SK-N-SH (cell line): ENCODE data around the gene OCIAD1. TPM values are rescaled to one million over a fixed set of nuclear protein-coding genes. Genes with fewer than 3 reads are reported as not detected.
"Not testable (repeated sequence)": the region's sequence is repeated elsewhere in the genome, so short reads cannot be mapped to it uniquely, and the experiment has no call there.

Experiments
- CTCF ChIA-PET: fragments of 300-600, 350-600 bp; formaldehyde crosslinking; extraction: SDS; loops from one replicate; lab custom pipeline; 2021; lab: Yijun Ruan, JAX
- POLR2A ChIA-PET: fragments of 350-600 bp; sonication (Branson Sonifier 250); formaldehyde crosslinking; extraction: SDS; loops from one replicate; lab custom pipeline; 2020; ENCODE audit warnings: antibody characterized with exemption, inconsistent platforms; lab: Yijun Ruan, JAX
- DNase-seq: peaks from one replicate; pipeline ENCODE4 v3.0.0; 2012
- H2AFZ ChIP-seq: fragments of 200-600 bp; sonication (generic); 2 replicates; pipeline ENCODE4 v1.8.1; 2016; ENCODE audit warnings: antibody characterized with exemption, mild to moderate bottlenecking, low read depth
- H3F3A ChIP-seq: fragments of 200-600 bp; sonication (generic); replicated peaks from 2 replicates; pipeline ENCODE3; 2016; ENCODE audit warnings: antibody characterized with exemption, mild to moderate bottlenecking; ENCODE audit not compliant: insufficient read depth
- H3K27ac ChIP-seq, 2 experiments: fragments of 200-500 bp in 1 of 2; fragments of 200-600 bp in 1 of 2; sonication (Bioruptor generic) in 1 of 2; sonication (generic), shearing (Covaris generic) in 1 of 2; 2 replicates each; pipeline versions ENCODE4 v1.5.1 to v1.6.1; 2014 to 2016; ENCODE audit warnings: low read depth in 2 of 2, inconsistent platforms in 1 of 2, low read length in 1 of 2, mild to moderate bottlenecking in 1 of 2, mixed read lengths in 1 of 2
- H3K27me3 ChIP-seq: fragments of 200-600 bp; sonication (generic), shearing (Covaris generic); 2 replicates; pipeline ENCODE4 v1.6.1; 2016; ENCODE audit warnings: mixed run types; ENCODE audit not compliant: insufficient read depth
- H3K36me3 ChIP-seq, 2 experiments: fragments of 200-500 bp in 1 of 2; fragments of 200-600 bp in 1 of 2; sonication (Bioruptor generic) in 1 of 2; sonication (generic) in 1 of 2; replicated peaks in 1 of 2; 2 replicates each; pipeline versions ENCODE3 to v1.5.1; 2014 to 2016; ENCODE audit warnings: low read length in 1 of 2, mild to moderate bottlenecking in 1 of 2; ENCODE audit not compliant: insufficient read depth in 2 of 2, control insufficient read depth in 1 of 2
- H3K4me1 ChIP-seq, 2 experiments: fragments of 200-500 bp in 1 of 2; fragments of 200-600 bp in 1 of 2; sonication (Bioruptor generic) in 1 of 2; sonication (generic), shearing (Covaris generic) in 1 of 2; 2 replicates each; pipeline versions ENCODE4 v1.5.1 to v1.6.1; 2014 to 2016; ENCODE audit warnings: low read depth in 1 of 2, low read length in 1 of 2, mixed run types in 1 of 2; ENCODE audit not compliant: insufficient read depth in 2 of 2, control insufficient read depth in 1 of 2
- H3K4me2 ChIP-seq: fragments of 200-600 bp; sonication (generic), shearing (Covaris generic); 2 replicates; pipeline ENCODE4 v1.6.1; 2017; ENCODE audit warnings: mixed run types
- H3K4me3 ChIP-seq, 2 experiments: fragments of 200-500 bp in 1 of 2; fragments of 200-600 bp in 1 of 2; sonication (Bioruptor generic) in 1 of 2; sonication (generic), shearing (Covaris generic) in 1 of 2; 2 replicates each; pipeline versions ENCODE4 v1.5.1 to v1.8.1; 2014 to 2016; ENCODE audit warnings: low read depth in 2 of 2, inconsistent platforms in 1 of 2, low read length in 1 of 2, mild to moderate bottlenecking in 1 of 2, mixed read lengths in 1 of 2, moderate library complexity in 1 of 2
- H3K79me2 ChIP-seq: fragments of 200-600 bp; sonication (generic); 2 replicates; pipeline ENCODE4 v1.8.1; 2017; ENCODE audit warnings: mild to moderate bottlenecking; ENCODE audit not compliant: insufficient read depth
- H3K9ac ChIP-seq: fragments of 200-600 bp; sonication (generic); 2 replicates; pipeline ENCODE4 v1.6.1; 2017; ENCODE audit warnings: mixed run types
- H3K9me2 ChIP-seq: fragments of 200-600 bp; sonication (generic); 2 replicates; pipeline ENCODE4 v1.6.1; 2017; ENCODE audit warnings: mixed run types
- H3K9me3 ChIP-seq: fragments of 200-600 bp; sonication (generic); 2 replicates; pipeline ENCODE4 v1.6.1; 2017; ENCODE audit warnings: mixed run types, mild to moderate bottlenecking, moderate library complexity
- H4K20me1 ChIP-seq: fragments of 200-600 bp; sonication (generic); 2 replicates; pipeline ENCODE4 v1.6.1; 2017; ENCODE audit warnings: mild to moderate bottlenecking, mixed run types; ENCODE audit not compliant: insufficient read depth
- CHD2 ChIP-seq: fragments of 150-350 bp; IDR thresholded peaks from 2 replicates; pipeline ENCODE4 v1.6.1; 2018; ENCODE audit warnings: low read length; ENCODE audit not compliant: partially characterized antibody
- ELF1 ChIP-seq: IDR thresholded peaks from 2 replicates; pipeline ENCODE4 v1.4.0; 2012
- FOXM1 ChIP-seq: IDR thresholded peaks from 2 replicates; pipeline ENCODE4 v1.4.0; 2012; ENCODE audit warnings: low read depth, mild to moderate bottlenecking
- MXI1 ChIP-seq: IDR thresholded peaks from 2 replicates; pipeline ENCODE4 v1.6.1; 2012; ENCODE audit warnings: mild to moderate bottlenecking, low read depth, low read length, improper control_type of control experiment
- NFIC ChIP-seq: IDR thresholded peaks from 2 replicates; pipeline ENCODE4 v1.4.0; 2012; ENCODE audit warnings: borderline replicate concordance
- POLR2AphosphoS5 ChIP-seq: IDR thresholded peaks from 2 replicates; pipeline ENCODE4 v1.6.1; 2012; ENCODE audit warnings: low read depth, low read length
- RAD21 ChIP-seq: IDR thresholded peaks from 2 replicates; pipeline ENCODE4 v1.6.1; 2012; ENCODE audit warnings: mild to moderate bottlenecking, low read length
- RFX5 ChIP-seq: IDR thresholded peaks from 2 replicates; pipeline ENCODE4 v1.6.1; 2012; ENCODE audit warnings: mild to moderate bottlenecking, improper control_type of control experiment, low read length
- SIN3A ChIP-seq: IDR thresholded peaks from 2 replicates; pipeline ENCODE4 v1.6.1; 2012; ENCODE audit warnings: low read depth, mild to moderate bottlenecking, low read length, moderate library complexity, borderline replicate concordance
- TCF12 ChIP-seq: IDR thresholded peaks from 2 replicates; pipeline ENCODE4 v1.4.0; 2012
- TEAD4 ChIP-seq: IDR thresholded peaks from 2 replicates; pipeline ENCODE4 v1.4.0; 2012; ENCODE audit warnings: mild to moderate bottlenecking, borderline replicate concordance; ENCODE audit not compliant: insufficient read depth
- WGBS: methylation state at CpG from one replicate; pipeline ENCODE4 v1.1.6; 2017; ENCODE audit warnings: low lambda C conversion rate; 5-methylcytosine and 5-hydroxymethylcytosine counted together
- polyA plus RNA-seq, 3 experiments: library from polyadenylated mRNA; depleted of rRNA; stranded (reverse); fragments of >200 nt; gene quantifications; 2 replicates each; pipeline ENCODE4 v1.2.3, GENCODE V29; 2012
- TF ChIP-seq, protein P1 (sequence below): IDR thresholded peaks from 2 replicates; pipeline ENCODE4 v1.4.0; 2012; ENCODE audit warnings: low read depth
- TF ChIP-seq, protein P2 (sequence below): fragments of 150-350 bp; IDR thresholded peaks from 2 replicates; pipeline ENCODE4 v1.6.1; 2017; ENCODE audit warnings: antibody characterized with exemption, low read length, low read depth, borderline replicate concordance

The OCIAD1 gene
- polyA plus RNA-seq, 1 of the 3 experiments (the other 2 are of a cell fraction), result 113 TPM

DNA sequence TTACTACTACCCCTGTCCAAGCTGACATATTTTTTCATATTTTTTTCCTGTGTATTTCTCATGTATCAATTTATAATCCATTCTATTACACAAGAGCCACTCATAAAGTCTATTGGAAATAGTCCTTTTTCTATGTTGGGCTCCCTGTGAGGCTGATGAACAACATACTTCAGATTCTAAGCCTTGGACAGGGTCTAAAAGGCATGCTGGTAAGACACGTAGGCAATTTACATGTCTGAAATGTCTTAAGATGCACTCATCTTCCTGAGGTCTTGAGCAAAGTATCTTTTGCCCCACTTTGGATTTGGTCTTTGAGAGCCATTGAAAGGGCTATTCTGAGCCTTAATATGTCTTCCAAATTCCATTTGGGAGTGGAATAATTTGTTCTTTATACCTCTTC is 31.8 kb downstream of the OCIAD1 start:
- Histone ChIP-seq H3K27ac (no peak overlapping the region), H3K9me2 (no peaks in the 10 kb centered on the region), H4K20me1 (no peaks in the 10 kb centered on the region), H3K79me2 (no peaks in the 10 kb centered on the region), H3K4me3 (no peak overlapping the region), H3K9ac (no peak overlapping the region), H2AFZ (no peak overlapping the region), H3K4me2 (no peak overlapping the region), H3F3A (peaks cover 6% of the 10 kb centered on the region), H3K27me3 (no peaks in the 10 kb centered on the region), H3K4me1 (no peaks in the 10 kb centered on the region), H3K36me3 (peaks cover 25 to 45% of the 10 kb centered on the region in 2 experiments), H3K9me3 (no peaks in the 10 kb centered on the region)
- DNase-seq, result no peak
- ChIA-PET POLR2A (no interaction called here), CTCF (no interaction called here)
- 26% methylated on average over 1 of the region's 1 CpG for WGBS
- TF ChIP-seq FOXM1 (no peak), SIN3A (no peak), TEAD4 (no peak), POLR2AphosphoS5 (no peak), RAD21 (no peak), RFX5 (no peak), NFIC (no peak)
- TF ChIP-seq, protein P1, sequence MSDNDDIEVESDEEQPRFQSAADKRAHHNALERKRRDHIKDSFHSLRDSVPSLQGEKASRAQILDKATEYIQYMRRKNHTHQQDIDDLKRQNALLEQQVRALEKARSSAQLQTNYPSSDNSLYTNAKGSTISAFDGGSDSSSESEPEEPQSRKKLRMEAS, result no peak
- TF ChIP-seq, protein P2, sequence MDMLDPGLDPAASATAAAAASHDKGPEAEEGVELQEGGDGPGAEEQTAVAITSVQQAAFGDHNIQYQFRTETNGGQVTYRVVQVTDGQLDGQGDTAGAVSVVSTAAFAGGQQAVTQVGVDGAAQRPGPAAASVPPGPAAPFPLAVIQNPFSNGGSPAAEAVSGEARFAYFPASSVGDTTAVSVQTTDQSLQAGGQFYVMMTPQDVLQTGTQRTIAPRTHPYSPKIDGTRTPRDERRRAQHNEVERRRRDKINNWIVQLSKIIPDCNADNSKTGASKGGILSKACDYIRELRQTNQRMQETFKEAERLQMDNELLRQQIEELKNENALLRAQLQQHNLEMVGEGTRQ, result no peak

DNA sequence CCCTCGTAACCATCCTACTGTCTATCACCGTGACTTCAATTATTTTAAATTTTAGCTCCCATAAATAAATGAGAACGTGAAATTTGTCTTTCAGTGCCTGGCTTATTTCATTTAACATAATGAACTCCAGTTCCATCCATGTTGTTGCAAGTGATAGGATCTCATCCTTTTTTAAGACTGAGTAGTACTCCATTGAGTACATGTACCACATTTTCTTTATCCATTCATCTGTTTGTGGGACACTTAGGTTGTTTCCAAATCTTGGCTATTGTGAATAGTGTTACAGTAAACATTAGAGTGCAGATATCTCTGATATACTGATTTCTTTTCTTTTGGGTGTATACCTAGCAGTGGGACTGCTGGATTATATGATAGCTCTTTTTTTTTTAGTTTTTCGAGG is 32.8 kb downstream of the OCIAD1 start:
- H3K9me2 ChIP-seq, result no peaks in the 10 kb centered on the region
- H3F3A ChIP-seq, result peaks cover 6% of the 10 kb centered on the region
- H3K27ac ChIP-seq, result no peak overlapping the region
- no peak overlapping the region for H3K4me2 ChIP-seq
- WGBS, result 74% methylated on average over 4 of the region's 4 CpGs
- H3K4me3 ChIP-seq, result no peak overlapping the region
- no peaks in the 10 kb centered on the region for H3K27me3 ChIP-seq
- H3K9ac ChIP-seq, result no peak overlapping the region
- no peaks in the 10 kb centered on the region for H3K9me3 ChIP-seq
- DNase-seq, result no peak
- POLR2A ChIA-PET, result no interaction called here
- no peak overlapping the region for H2AFZ ChIP-seq
- TF ChIP-seq CHD2 (no peak), TCF12 (no peak), MXI1 (no peak), ELF1 (no peak)
- H3K79me2 ChIP-seq, result no peaks in the 10 kb centered on the region
- no peaks in the 10 kb centered on the region for H4K20me1 ChIP-seq
- peaks cover 24 to 35% of the 10 kb centered on the region in 2 experiments for H3K36me3 ChIP-seq
- no peaks in the 10 kb centered on the region for H3K4me1 ChIP-seq
- CTCF ChIA-PET, result interaction anchor here (0.9 kb wide), 1 partner anchor 13 kb away, joined by 3 read pairs; no protein-coding TSS in a partner anchor

DNA sequence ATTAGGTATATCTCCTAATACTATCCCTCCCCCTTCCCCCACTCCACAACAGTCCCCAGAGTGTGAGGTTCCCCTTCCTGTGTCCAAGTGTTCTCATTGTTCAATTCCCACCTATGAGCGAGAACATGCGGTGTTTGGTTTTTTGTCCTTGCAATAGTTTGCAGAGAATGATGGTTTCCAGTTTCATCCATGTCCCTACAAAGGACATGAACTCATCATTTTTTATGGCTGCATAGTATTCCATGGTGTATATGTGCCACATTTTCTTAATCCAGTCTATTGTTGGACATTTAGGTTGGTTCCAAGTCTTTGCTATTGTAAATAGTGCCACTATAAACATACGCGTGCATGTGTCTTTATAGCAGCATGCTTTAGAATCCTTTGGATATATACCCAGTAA is 33.8 kb downstream of the OCIAD1 start:
- CTCF ChIA-PET, H3K4me1 ChIP-seq, DNase-seq, H3F3A ChIP-seq, H3K27ac ChIP-seq, H3K9me3 ChIP-seq, H3K4me3 ChIP-seq, H3K79me2 ChIP-seq, H3K4me2 ChIP-seq, H3K27me3 ChIP-seq, H4K20me1 ChIP-seq, H3K9ac ChIP-seq, POLR2A ChIA-PET, H3K9me2 ChIP-seq, H2AFZ ChIP-seq: not testable (repeated sequence)
- peaks cover 14 to 25% of the 10 kb centered on the region in 2 experiments for H3K36me3 ChIP-seq
- WGBS, result 99% methylated on average over 4 of the region's 4 CpGs
